Astrocyte (in vitro differentiated cells and primary cell): ENCODE data around the gene SEMA4G. TPM values are rescaled to one million over a fixed set of nuclear protein-coding genes. Genes with fewer than 3 reads are reported as not detected.

Experiments
- DNase-seq: peaks from one replicate; pipeline ENCODE4 v3.0.0-alpha.2; 2010; ENCODE audit warnings: low read depth
- FAIRE-seq: peaks from 2 replicates; lab custom pipeline; 2011; peaks lifted over from hg19 to GRCh38; lab: Jason Lieb, UNC
- H2AFZ ChIP-seq: 2 replicates; pipeline ENCODE4 v1.6.0; 2012; ENCODE audit warnings: low read depth, low read length, inconsistent platforms
- H3K27ac ChIP-seq: 2 replicates; pipeline ENCODE4 v1.5.1; 2011; ENCODE audit warnings: low read depth, low read length, inconsistent platforms
- H3K27me3 ChIP-seq: 2 replicates; pipeline ENCODE4 v1.6.0; 2011; ENCODE audit warnings: low read length, inconsistent platforms; ENCODE audit not compliant: insufficient read depth
- H3K36me3 ChIP-seq: 2 replicates; pipeline ENCODE4 v1.5.1; 2011; ENCODE audit warnings: low read length, inconsistent platforms; ENCODE audit not compliant: insufficient read depth
- H3K4me1 ChIP-seq: 2 replicates; pipeline ENCODE4 v1.5.1; 2011; ENCODE audit warnings: low read length, inconsistent platforms; ENCODE audit not compliant: insufficient read depth
- H3K4me2 ChIP-seq: 2 replicates; pipeline ENCODE4 v1.6.0; 2012; ENCODE audit warnings: low read length, inconsistent platforms
- H3K4me3 ChIP-seq: 2 replicates; pipeline ENCODE4 v1.5.1; 2011; ENCODE audit warnings: low read depth, mild to moderate bottlenecking, low read length, inconsistent platforms; ENCODE audit not compliant: insufficient read depth
- H3K79me2 ChIP-seq: 2 replicates; pipeline ENCODE4 v1.6.0; 2012; ENCODE audit warnings: mild to moderate bottlenecking, low read length, inconsistent platforms; ENCODE audit not compliant: insufficient read depth
- H3K9ac ChIP-seq: 2 replicates; pipeline ENCODE4 v1.6.0; 2012; ENCODE audit warnings: mild to moderate bottlenecking, low read length, inconsistent platforms
- H3K9me3 ChIP-seq: 2 replicates; pipeline ENCODE4 v1.5.1; 2012; ENCODE audit warnings: low read depth, mild to moderate bottlenecking, low read length, inconsistent platforms; ENCODE audit not compliant: insufficient read depth
- H4K20me1 ChIP-seq: 2 replicates; pipeline ENCODE4 v1.6.0; 2012; ENCODE audit warnings: low read length, inconsistent platforms; ENCODE audit not compliant: insufficient read depth
- H3K27ac Mint-ChIP-seq: one replicate; pipeline ENCODE4 v1.8.0; 2021; ENCODE audit warnings: mild to moderate bottlenecking, mixed read lengths; ENCODE audit not compliant: unreplicated experiment
- H3K27me3 Mint-ChIP-seq: one replicate; pipeline ENCODE4 v1.8.0; 2021; ENCODE audit warnings: low read depth, mixed read lengths; ENCODE audit not compliant: unreplicated experiment
- H3K36me3 Mint-ChIP-seq: one replicate; pipeline ENCODE4 v1.8.0; 2021; ENCODE audit warnings: low read depth, mixed read lengths; ENCODE audit not compliant: unreplicated experiment
- H3K4me1 Mint-ChIP-seq: one replicate; pipeline ENCODE4 v1.8.0; 2021; ENCODE audit warnings: low read depth, mixed read lengths; ENCODE audit not compliant: unreplicated experiment
- H3K4me3 Mint-ChIP-seq: one replicate; pipeline ENCODE4 v1.8.0; 2021; ENCODE audit warnings: mild to moderate bottlenecking, moderate library complexity, mixed read lengths; ENCODE audit not compliant: unreplicated experiment
- H3K9me3 Mint-ChIP-seq: one replicate; pipeline ENCODE4 v1.8.0; 2021; ENCODE audit warnings: mild to moderate bottlenecking, mixed read lengths; ENCODE audit not compliant: unreplicated experiment
- CTCF ChIP-seq: IDR thresholded peaks from 2 replicates; pipeline ENCODE4 v1.5.1; 2011; ENCODE audit warnings: low read depth, mild to moderate bottlenecking, inconsistent platforms, low read length, moderate library complexity; ENCODE audit not compliant: insufficient read depth
- EZH2 ChIP-seq: IDR thresholded peaks from 2 replicates; pipeline ENCODE4 v1.6.1; 2012; ENCODE audit warnings: mild to moderate bottlenecking, low read length, inconsistent platforms; ENCODE audit not compliant: insufficient read depth
- total RNA-seq: library from RNA; stranded (reverse); gene quantifications from 2 replicates; pipeline ENCODE4 v1.2.1, GENCODE V29; 2021

The SEMA4G gene
- total RNA-seq, 1 donor from 2014 or later, result 5.9 TPM

GRCh38 chr10:101005361-101005760 is 36.1 kb downstream of the SEMA4G start:
- Histone ChIP-seq H3K4me2 (no peak overlapping the region), H3K4me1 (peaks cover 21% of the 10 kb centered on the region), H3K4me3 (no peak overlapping the region), H3K79me2 (peaks cover 42% of the 10 kb centered on the region), H3K27ac (no peak overlapping the region), H3K27me3 (no peaks in the 10 kb centered on the region), H3K9me3 (no peaks in the 10 kb centered on the region), H2AFZ (no peak overlapping the region), H4K20me1 (peaks cover 68% of the 10 kb centered on the region), H3K36me3 (peaks cover 10% of the 10 kb centered on the region), H3K9ac (no peak overlapping the region)
- no peak for FAIRE-seq
- H3K4me1 Mint-ChIP-seq, result peaks cover 15% of the 10 kb centered on the region
- TF ChIP-seq EZH2 (no peak), CTCF (no peak)
- no peak overlapping the region for H3K27ac Mint-ChIP-seq
- DNase-seq, result no peak
- H3K9me3 Mint-ChIP-seq, result peaks cover 1% of the 10 kb centered on the region
- no peak overlapping the region for H3K4me3 Mint-ChIP-seq
- H3K36me3 Mint-ChIP-seq, result peaks cover 3% of the 10 kb centered on the region
- H3K27me3 Mint-ChIP-seq, result no peaks in the 10 kb centered on the region

DNA sequence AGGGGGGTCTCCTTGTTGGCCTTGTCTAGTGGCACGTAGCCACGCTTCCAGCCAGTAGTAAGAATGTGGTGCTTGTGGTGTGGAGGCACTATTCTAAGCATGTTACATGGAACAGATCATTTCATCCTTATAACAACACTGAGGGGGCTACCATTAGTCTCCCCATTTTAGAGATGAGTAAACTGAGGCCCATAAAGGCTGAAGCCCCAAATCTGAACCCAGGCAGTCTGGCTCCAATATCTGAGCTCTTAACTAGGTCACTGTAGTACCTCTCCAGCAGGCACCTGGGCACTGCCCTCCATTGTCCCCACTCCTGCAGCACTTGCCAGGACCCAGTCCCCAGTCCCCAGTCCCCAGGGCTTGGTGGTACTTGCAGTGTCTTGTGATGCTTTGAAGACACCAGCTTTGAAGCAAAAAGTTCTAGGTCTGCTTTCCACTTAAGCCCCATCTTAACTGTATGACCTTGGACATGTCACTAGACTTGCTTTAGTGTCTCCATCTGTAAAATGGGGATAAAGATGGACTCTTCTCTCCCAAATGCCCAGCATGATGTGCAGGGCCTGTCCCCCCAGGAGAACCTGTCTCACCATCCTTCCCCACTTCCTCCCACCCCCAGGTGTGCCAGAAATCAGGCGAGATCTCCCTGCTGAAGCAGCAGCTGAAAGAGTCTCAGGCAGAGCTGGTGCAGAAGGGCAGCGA is 36.7 kb downstream of the SEMA4G start:
- TF ChIP-seq EZH2, result no peak
- TF ChIP-seq CTCF, result no peak
- no peak overlapping the region for H3K4me2 ChIP-seq
- Mint-ChIP-seq H3K4me3 (no peak overlapping the region), H3K4me1 (peaks cover 12% of the 10 kb centered on the region), H3K27me3 (no peaks in the 10 kb centered on the region), H3K27ac (no peak overlapping the region), H3K36me3 (peaks cover 3% of the 10 kb centered on the region), H3K9me3 (peaks cover under 1% of the 10 kb centered on the region)
- H3K79me2 ChIP-seq, result peaks cover 36% of the 10 kb centered on the region
- DNase-seq (no peak), FAIRE-seq (no peak)
- peaks cover 66% of the 10 kb centered on the region for H4K20me1 ChIP-seq
- no peaks in the 10 kb centered on the region for H3K9me3 ChIP-seq
- no peak overlapping the region for H3K4me3 ChIP-seq
- H3K27me3 ChIP-seq, result no peaks in the 10 kb centered on the region
- H3K9ac ChIP-seq, result no peak overlapping the region
- H3K36me3 ChIP-seq, result peaks cover 10% of the 10 kb centered on the region
- H2AFZ ChIP-seq, result no peak overlapping the region
- H3K27ac ChIP-seq, result no peak overlapping the region
- peaks cover 17% of the 10 kb centered on the region for H3K4me1 ChIP-seq

- H3K27ac ChIP-seq, result no peak overlapping the region
Observed at GRCh38 chr10:101006593-101007098, 37.3 kb downstream of the SEMA4G start.

More at GRCh38 chr10:101006593-101007098, 37.3 kb downstream of the SEMA4G start:
- H3K4me3 Mint-ChIP-seq, result no peak overlapping the region
- H3K9me3 Mint-ChIP-seq, result no peaks in the 10 kb centered on the region
- Histone ChIP-seq H3K9ac (no peak overlapping the region), H3K36me3 (peaks cover 10% of the 10 kb centered on the region), H3K4me1 (peaks cover 11% of the 10 kb centered on the region), H3K4me3 (no peak overlapping the region), H2AFZ (no peak overlapping the region), H3K79me2 (peaks cover 29% of the 10 kb centered on the region), H3K4me2 (no peak overlapping the region), H3K27me3 (no peaks in the 10 kb centered on the region), H3K9me3 (no peaks in the 10 kb centered on the region), H4K20me1 (peaks cover 60% of the 10 kb centered on the region)
- H3K36me3 Mint-ChIP-seq, result peaks cover 3% of the 10 kb centered on the region
- DNase-seq (no peak), FAIRE-seq (no peak)
- TF ChIP-seq EZH2 (no peak), CTCF (no peak)
- no peaks in the 10 kb centered on the region for H3K27me3 Mint-ChIP-seq
- H3K27ac Mint-ChIP-seq, result no peak overlapping the region
- peaks cover 6% of the 10 kb centered on the region for H3K4me1 Mint-ChIP-seq
